ENCODE measurements around the gene EIF4E2. TPM values are rescaled to one million over a fixed set of nuclear protein-coding genes. Genes with fewer than 3 reads are reported as not detected.

EIF4E2 gene
- total RNA-seq, 4 donors from 2014 or later = 26.6 to 54.2 (median 34.1) TPM

DNA sequence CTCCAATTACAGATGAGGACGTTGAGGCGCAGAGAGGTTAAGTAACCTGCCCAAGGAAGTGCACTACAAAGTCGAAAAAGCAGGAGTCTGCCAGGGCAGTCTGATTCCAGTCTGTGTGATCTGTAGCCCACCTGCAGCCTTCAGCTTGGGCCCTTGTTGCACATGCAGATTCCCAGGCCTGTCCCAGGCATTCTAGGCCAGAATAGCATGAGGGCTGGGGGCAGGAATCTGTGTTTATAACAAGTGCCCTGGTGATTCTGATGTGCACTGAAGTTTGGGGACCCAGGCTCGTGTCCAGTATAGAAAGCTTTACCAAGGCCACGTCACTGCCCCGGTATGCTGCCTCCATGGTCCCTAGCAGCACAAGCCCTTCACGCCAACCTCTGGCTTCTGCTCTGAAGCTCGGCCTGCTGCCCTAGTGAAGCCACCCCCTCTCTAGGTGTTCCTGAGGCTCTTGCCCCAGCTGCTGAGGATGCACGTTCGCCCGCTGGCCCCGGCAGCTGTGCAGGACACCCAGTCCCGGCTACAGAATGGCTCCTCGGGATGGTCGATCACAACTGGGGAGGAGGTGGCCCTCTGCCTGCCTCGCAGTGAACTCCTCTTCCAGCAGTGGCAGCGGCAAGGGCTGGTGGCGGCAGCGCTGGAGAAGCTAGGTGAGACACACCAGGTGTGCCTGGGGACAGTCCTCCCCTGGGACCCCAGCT lies 6.4 kb upstream of the EIF4E2 start:
- WGBS = 97% methylated on average over 8 of the region's 19 CpGs
- Histone ChIP-seq H3K4me1 (peaks cover 5% of the 10 kb centered on the region), H3K27ac (no peak overlapping the region), H3K36me3 (peaks cover 3% of the 10 kb centered on the region), H3K9me3 (no peaks in the 10 kb centered on the region), H3K4me3 (no peak overlapping the region), H3K27me3 (peaks cover 17% of the 10 kb centered on the region)
- peak in 1 of 2 donors; percentile 68 for DNase-seq (ENCODE audit: low spot score in 2 of 2)
- TF ChIP-seq EP300 (IDR thresholded peaks at IDR 0.05) (no peak), CTCF (IDR thresholded peaks at IDR 0.05) (no peak), POLR2AphosphoS5 (IDR thresholded peaks at IDR 0.05) (no peak), POLR2A (IDR thresholded peaks at IDR 0.05) (no peak)

GRCh38 chr2:232544674-232545073 lies 5.8 kb upstream of the EIF4E2 start:
- peak in 1 of 2 donors; percentile 47 for DNase-seq (ENCODE audit: low spot score in 2 of 2)
- WGBS = 94% methylated on average over 6 of the region's 6 CpGs
- TF ChIP-seq EP300 (IDR thresholded peaks at IDR 0.05) = no peak
- TF ChIP-seq CTCF (IDR thresholded peaks at IDR 0.05) = no peak
- no peak for TF ChIP-seq POLR2A (IDR thresholded peaks at IDR 0.05)
- TF ChIP-seq POLR2AphosphoS5 (IDR thresholded peaks at IDR 0.05) = no peak
- Histone ChIP-seq H3K4me3 (no peak overlapping the region), H3K36me3 (peaks cover 3% of the 10 kb centered on the region), H3K9me3 (no peaks in the 10 kb centered on the region), H3K27me3 (peaks cover 11% of the 10 kb centered on the region), H3K27ac (no peak overlapping the region), H3K4me1 (peaks cover 7% of the 10 kb centered on the region)

- Histone ChIP-seq H3K27ac (no peak overlapping the region), H3K27me3 (peaks cover under 1% of the 10 kb centered on the region), H3K4me3 (no peak overlapping the region), H3K9me3 (no peaks in the 10 kb centered on the region), H3K36me3 (peaks cover 3% of the 10 kb centered on the region), H3K4me1 (peaks cover 10% of the 10 kb centered on the region)
- WGBS = 93% methylated on average over 10 of the region's 17 CpGs
- TF ChIP-seq POLR2A (IDR thresholded peaks at IDR 0.05) (no peak), CTCF (IDR thresholded peaks at IDR 0.05) (no peak), POLR2AphosphoS5 (IDR thresholded peaks at IDR 0.05) (no peak), EP300 (IDR thresholded peaks at IDR 0.05) (no peak)
- DNase-seq (ENCODE audit: low spot score in 2 of 2) = peak in 1 of 2 donors; percentile 72
Measured at GRCh38 chr2:232545511-232546375, 4.7 kb upstream of the EIF4E2 start.

DNA sequence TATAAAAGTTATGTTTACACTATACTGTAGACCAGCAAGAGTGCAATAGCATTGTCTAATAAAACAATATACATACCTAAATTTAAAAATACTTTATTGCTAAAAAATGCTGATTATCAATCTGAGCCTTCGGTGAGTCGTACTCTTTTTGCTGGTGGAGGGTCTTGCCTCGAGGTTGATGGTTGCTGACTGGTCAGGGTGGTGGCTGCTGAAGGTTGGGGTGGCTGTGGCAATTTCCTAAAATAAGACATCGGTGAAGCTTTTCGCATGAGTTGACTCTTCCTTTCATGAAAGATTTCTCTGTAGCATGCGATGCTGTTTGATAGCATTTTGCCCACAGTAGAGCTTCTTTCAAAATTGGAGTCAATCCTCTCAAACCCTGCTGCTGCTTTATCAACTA lies 2.5 kb upstream of the EIF4E2 start:
- no peak overlapping the region for H3K4me3 ChIP-seq
- peak in 1 of 2 donors; percentile 50 for DNase-seq (ENCODE audit: low spot score in 2 of 2)
- H3K27me3 ChIP-seq = no peaks in the 10 kb centered on the region
- TF ChIP-seq CTCF (IDR thresholded peaks at IDR 0.05) (no peak), POLR2A (IDR thresholded peaks at IDR 0.05) (no peak), POLR2AphosphoS5 (IDR thresholded peaks at IDR 0.05) (no peak), EP300 (IDR thresholded peaks at IDR 0.05) (no peak)
- no peaks in the 10 kb centered on the region for H3K9me3 ChIP-seq
- peaks cover 3% of the 10 kb centered on the region for H3K36me3 ChIP-seq
- 97% methylated on average over 6 of the region's 6 CpGs for WGBS
- no peak overlapping the region for H3K27ac ChIP-seq
- peaks cover 28% of the 10 kb centered on the region for H3K4me1 ChIP-seq
